Spleen (tissue), 7 donors: ENCODE results near the gene RFX3.

Experiments
- POLR2AphosphoS5 ChIP-seq, 3 donors: sonication (generic); formaldehyde crosslinking; IDR thresholded peaks; one replicate each; pipeline ENCODE4 v1.5.1; 2017; ENCODE audit warnings: antibody characterized with exemption in 3 of 3
- TF ChIP-seq, protein P1 (sequence below), 11 experiments: fragments of 200-600 bp in 7 of 11; fragments of 450-650 bp in 4 of 11; sonication (generic) in 4 of 11; IDR thresholded peaks in 8 of 11; conservative IDR thresholded peaks in 3 of 11; 1 replicate in 7 of 11; 2 replicates in 4 of 11; pipeline versions ENCODE4 v1.4.0 to v1.8.0; 2016 to 2021; ENCODE audit warnings: antibody characterized with exemption in 11 of 11, inconsistent platforms in 4 of 11, mild to moderate bottlenecking in 1 of 11
- donor health status: DM: no; HTN: no; CAD: no; lungs with moderate emphysema.
- donor health status: DM: no; HTN: no; CAD: no.
- donor health status: DM: no; HTN: no; CAD: no.

- no peak for TF ChIP-seq POLR2AphosphoS5 (IDR thresholded peaks at IDR 0.05)
- TF ChIP-seq, protein P1, sequence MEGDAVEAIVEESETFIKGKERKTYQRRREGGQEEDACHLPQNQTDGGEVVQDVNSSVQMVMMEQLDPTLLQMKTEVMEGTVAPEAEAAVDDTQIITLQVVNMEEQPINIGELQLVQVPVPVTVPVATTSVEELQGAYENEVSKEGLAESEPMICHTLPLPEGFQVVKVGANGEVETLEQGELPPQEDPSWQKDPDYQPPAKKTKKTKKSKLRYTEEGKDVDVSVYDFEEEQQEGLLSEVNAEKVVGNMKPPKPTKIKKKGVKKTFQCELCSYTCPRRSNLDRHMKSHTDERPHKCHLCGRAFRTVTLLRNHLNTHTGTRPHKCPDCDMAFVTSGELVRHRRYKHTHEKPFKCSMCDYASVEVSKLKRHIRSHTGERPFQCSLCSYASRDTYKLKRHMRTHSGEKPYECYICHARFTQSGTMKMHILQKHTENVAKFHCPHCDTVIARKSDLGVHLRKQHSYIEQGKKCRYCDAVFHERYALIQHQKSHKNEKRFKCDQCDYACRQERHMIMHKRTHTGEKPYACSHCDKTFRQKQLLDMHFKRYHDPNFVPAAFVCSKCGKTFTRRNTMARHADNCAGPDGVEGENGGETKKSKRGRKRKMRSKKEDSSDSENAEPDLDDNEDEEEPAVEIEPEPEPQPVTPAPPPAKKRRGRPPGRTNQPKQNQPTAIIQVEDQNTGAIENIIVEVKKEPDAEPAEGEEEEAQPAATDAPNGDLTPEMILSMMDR (IDR thresholded peaks at IDR 0.05 in 8 of 11, conservative IDR thresholded peaks at IDR 0.05 in 3 of 11), result no peak
These were observed 124.4 kb downstream of the RFX3 start for GRCh38 chr9:3401221-3401954.
